Nephron progenitor cell (in vitro differentiated cells): ENCODE results near the gene PAK6.

Experiments
- DNase-seq: peaks from one replicate; pipeline ENCODE4 v3.0.0; 2021
- H3K27ac Mint-ChIP-seq: 2 replicates; pipeline ENCODE4 v1.8.0; 2021; ENCODE audit warnings: mild to moderate bottlenecking, moderate library complexity, mixed read lengths
- H3K27me3 Mint-ChIP-seq: 2 replicates; pipeline ENCODE4 v1.8.0; 2021; ENCODE audit warnings: mild to moderate bottlenecking, low read depth, mixed read lengths; ENCODE audit not compliant: poor library complexity
- H3K36me3 Mint-ChIP-seq: 2 replicates; pipeline ENCODE4 v1.8.0; 2021; ENCODE audit warnings: low read depth, mixed read lengths
- H3K4me1 Mint-ChIP-seq: 2 replicates; pipeline ENCODE4 v1.8.0; 2021; ENCODE audit warnings: mixed read lengths
- H3K4me3 Mint-ChIP-seq: 2 replicates; pipeline ENCODE4 v1.8.0; 2021; ENCODE audit warnings: mild to moderate bottlenecking, moderate library complexity, mixed read lengths
- H3K9me3 Mint-ChIP-seq: 2 replicates; pipeline ENCODE4 v1.8.0; 2021; ENCODE audit warnings: mild to moderate bottlenecking, moderate library complexity, mixed read lengths
- TF ChIP-seq, protein P1 (sequence below): fragments of 200-600 bp; sonication (generic); IDR thresholded peaks from 2 replicates; pipeline ENCODE4 v1.5.0; 2021; ENCODE audit warnings: antibody characterized with exemption

PAK6 gene

DNA sequence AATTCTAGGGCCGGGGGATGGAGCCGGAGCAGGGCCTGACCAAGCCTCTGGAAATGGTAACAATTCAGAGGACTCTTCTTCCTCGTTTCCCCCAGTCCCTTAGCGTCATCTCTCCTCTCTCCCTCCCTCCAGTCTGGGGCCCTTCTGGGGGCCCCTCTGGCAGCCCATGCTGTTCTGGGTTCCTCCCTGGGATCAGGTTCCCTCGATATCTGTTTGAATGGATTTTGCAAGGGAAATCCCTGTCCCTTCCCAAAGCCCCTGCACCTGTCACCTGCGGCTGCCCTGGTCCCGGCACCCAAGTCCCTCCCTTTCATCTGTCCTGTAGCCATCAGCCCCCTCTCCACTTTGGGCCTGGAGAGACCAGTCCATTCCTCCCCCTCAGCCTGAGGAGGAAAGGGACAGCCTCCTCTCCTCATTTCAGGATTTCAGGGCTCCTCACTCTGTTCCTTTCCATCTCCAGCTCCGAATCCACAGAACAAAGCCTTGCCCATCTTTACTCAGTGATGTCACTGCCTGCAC lies 70.5 kb downstream of the PAK6 start:
- no peaks in the 10 kb centered on the region for H3K9me3 Mint-ChIP-seq
- H3K4me3 Mint-ChIP-seq, result peak overlapping the region; percentile 68
- H3K27ac Mint-ChIP-seq, result no peak overlapping the region
- H3K36me3 Mint-ChIP-seq, result no peaks in the 10 kb centered on the region
- H3K4me1 Mint-ChIP-seq, result peaks cover 39% of the 10 kb centered on the region
- no peak for DNase-seq
- peaks cover 66% of the 10 kb centered on the region for H3K27me3 Mint-ChIP-seq
- TF ChIP-seq, protein P1, sequence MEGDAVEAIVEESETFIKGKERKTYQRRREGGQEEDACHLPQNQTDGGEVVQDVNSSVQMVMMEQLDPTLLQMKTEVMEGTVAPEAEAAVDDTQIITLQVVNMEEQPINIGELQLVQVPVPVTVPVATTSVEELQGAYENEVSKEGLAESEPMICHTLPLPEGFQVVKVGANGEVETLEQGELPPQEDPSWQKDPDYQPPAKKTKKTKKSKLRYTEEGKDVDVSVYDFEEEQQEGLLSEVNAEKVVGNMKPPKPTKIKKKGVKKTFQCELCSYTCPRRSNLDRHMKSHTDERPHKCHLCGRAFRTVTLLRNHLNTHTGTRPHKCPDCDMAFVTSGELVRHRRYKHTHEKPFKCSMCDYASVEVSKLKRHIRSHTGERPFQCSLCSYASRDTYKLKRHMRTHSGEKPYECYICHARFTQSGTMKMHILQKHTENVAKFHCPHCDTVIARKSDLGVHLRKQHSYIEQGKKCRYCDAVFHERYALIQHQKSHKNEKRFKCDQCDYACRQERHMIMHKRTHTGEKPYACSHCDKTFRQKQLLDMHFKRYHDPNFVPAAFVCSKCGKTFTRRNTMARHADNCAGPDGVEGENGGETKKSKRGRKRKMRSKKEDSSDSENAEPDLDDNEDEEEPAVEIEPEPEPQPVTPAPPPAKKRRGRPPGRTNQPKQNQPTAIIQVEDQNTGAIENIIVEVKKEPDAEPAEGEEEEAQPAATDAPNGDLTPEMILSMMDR, result no peak

DNA sequence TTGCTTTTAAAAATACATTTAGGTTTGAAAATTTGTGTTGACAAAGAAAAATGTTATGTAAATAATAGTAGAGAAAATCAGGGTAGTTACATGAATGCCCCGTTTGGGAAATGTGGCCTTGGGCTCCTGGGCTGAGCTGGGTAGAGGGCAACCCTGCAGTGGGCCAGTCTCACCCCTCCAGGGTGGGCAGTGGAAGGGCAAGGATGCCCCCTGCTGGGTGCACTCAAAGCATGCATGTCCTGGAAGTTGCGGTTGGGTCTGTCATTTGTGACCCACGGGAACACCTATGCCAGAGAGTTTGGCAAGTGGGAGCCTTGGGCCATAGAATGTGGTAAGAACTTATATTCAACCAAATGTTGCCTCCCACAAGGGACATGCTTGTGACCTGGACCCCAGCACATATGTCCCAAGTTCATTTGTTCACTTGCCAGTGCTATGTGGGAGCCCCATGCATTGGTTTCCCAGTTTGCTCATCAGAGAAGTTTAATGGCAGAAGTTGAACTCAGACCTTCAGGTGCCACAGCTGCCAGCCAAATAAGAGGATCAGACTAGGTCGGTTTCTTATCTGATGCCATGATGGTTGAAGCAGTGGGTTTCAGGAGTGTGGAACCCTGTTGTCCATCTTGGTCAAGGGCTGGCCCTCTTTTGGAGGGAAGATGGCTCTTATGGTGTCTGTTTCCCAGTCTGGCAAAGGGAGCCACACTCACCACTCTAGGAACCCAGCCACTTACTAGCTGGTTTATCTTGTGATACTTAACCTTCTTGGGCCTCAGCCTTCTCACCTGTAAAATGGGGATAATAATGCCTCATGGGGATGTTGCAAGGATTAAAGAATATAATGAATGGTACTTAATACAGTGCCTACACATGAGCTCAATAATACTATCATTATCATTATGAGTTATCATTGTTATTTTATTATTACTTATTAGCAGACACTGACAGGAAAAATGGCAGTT lies 71.4 kb downstream of the PAK6 start:
- H3K27ac Mint-ChIP-seq, result no peak overlapping the region
- DNase-seq, result peak; percentile 73
- TF ChIP-seq, protein P1, result peak; percentile 76
- H3K4me1 Mint-ChIP-seq, result peaks cover 39% of the 10 kb centered on the region
- H3K27me3 Mint-ChIP-seq, result peaks cover 71% of the 10 kb centered on the region
- H3K36me3 Mint-ChIP-seq, result no peaks in the 10 kb centered on the region
- no peaks in the 10 kb centered on the region for H3K9me3 Mint-ChIP-seq
- H3K4me3 Mint-ChIP-seq, result no peak overlapping the region

DNA sequence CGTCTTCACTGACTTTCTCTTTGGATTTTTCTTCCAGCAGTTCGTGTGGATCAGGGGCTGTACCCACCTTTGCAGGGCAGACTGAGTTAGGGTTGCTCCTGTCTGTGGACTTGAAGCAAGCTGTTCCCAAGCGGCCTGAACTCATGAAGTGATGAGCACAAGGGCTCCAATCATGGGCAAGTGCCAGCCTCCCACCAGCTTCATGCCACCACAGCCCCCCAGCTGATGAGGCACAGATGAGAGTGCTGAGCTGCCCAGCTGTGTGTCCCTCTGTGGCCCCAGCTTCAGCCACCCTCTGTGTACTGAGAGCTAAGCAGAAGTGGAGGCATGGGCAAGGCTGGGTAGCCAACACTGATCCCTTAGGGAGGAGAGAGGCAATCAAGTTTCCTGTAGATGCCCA lies 72.1 kb downstream of the PAK6 start:
- TF ChIP-seq, protein P1, result no peak
- Mint-ChIP-seq H3K9me3 (no peaks in the 10 kb centered on the region), H3K36me3 (no peaks in the 10 kb centered on the region), H3K27me3 (peaks cover 72% of the 10 kb centered on the region), H3K4me1 (peaks cover 39% of the 10 kb centered on the region), H3K27ac (no peak overlapping the region), H3K4me3 (no peak overlapping the region)
- no peak for DNase-seq

DNA sequence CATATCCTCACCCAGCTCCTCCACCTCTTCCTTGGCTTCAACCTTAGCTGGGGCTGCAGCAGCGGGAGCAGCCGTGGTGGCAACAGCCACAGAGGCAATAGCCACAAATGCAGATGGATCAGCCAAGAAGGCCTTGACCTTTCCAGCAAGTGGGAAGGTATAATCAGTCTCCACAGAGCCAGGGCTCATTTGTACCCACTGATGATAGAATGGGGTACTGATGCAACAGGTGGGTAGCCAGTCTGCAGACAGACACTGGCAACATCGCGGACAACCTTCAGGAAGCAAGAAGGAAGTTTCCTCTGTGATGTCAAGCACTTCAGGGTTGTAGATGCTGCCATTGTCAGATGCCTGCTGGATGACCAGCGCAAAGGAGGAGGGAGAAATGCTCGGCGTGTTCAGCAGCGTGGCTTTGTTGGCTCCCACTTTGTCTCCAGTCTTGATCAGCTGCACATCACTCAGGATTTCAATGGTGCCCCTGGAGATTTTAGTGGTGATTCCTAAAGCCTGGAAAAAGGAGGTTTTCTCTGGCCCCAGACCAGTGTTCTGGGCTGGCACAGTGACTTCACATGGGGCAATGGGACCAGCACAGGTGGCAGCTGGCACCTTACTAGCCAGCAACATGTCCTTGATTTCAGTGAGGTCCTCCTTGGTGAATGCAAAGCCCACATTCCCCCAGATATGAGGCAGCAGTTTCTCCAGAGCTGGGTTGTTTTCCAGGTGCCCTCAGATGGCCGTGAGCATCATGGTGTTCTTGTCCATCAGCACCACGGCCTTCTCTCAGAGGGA lies 73.7 kb downstream of the PAK6 start:
- Mint-ChIP-seq H3K9me3 (no peaks in the 10 kb centered on the region), H3K4me1 (peaks cover 25% of the 10 kb centered on the region), H3K27me3 (peaks cover 82% of the 10 kb centered on the region), H3K4me3 (no peak overlapping the region), H3K27ac (no peak overlapping the region), H3K36me3 (no peaks in the 10 kb centered on the region)
- TF ChIP-seq, protein P1, result no peak
- no peak for DNase-seq

DNA sequence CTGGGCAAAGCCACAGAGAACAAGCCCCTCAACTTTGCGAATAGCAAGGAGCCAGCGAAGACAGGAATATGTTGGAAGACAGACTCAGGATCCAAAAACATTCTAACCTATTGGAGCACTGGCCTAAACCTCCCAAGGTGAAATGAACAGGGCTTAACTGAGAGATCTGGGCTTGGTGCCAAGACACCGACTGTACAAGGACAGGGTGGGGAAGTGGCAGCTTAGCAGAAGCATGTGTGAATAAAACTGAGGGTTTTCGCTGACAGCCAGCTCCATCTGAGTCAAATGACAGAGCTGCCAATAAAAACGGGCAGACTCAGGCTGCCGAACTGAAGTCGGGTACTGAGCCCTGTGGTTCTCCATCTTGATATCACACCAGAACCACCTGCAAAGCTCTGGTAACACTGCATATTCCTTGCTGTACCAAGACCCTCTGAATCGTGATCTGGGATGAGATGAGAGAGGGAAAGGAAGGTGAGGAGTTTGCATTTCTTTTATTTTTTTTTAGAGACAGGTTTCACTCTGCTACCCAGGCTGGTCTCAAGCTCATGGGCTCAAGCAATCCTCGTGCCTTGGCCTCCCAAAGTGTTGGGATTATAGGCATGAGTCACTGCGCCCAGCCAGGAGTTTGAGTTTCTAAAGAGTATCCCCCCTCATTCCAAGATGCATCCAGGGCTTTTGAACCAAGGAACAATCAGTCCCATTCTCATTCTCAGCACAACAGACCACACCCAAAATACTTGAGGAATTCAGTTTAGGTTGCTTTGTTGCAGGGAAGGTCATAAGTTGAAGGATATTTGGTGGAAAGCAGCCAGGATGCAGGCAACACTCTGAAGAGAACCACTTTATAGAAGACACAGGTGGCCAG lies 74.9 kb downstream of the PAK6 start:
- Mint-ChIP-seq H3K27ac (no peak overlapping the region), H3K9me3 (no peaks in the 10 kb centered on the region), H3K4me3 (no peak overlapping the region), H3K27me3 (peaks cover 86% of the 10 kb centered on the region), H3K36me3 (no peaks in the 10 kb centered on the region), H3K4me1 (peaks cover 13% of the 10 kb centered on the region)
- no peak for DNase-seq
- TF ChIP-seq, protein P1, result no peak
